Inferior parietal cortex (tissue), 1 donor: ENCODE data around the gene LRP3.

Experiments used
- DNase-seq: peaks from one replicate; pipeline ENCODE4 v3.0.0-alpha.2; 2016; ENCODE audit errors: extremely low spot score

Gene LRP3

GRCh38 chr19:33236696-33237390 lies 42.7 kb downstream of the LRP3 start:
- DNase-seq: no peak

- no peak for DNase-seq
These were observed 44.5 kb downstream of the LRP3 start for GRCh38 chr19:33238481-33239149.

DNA sequence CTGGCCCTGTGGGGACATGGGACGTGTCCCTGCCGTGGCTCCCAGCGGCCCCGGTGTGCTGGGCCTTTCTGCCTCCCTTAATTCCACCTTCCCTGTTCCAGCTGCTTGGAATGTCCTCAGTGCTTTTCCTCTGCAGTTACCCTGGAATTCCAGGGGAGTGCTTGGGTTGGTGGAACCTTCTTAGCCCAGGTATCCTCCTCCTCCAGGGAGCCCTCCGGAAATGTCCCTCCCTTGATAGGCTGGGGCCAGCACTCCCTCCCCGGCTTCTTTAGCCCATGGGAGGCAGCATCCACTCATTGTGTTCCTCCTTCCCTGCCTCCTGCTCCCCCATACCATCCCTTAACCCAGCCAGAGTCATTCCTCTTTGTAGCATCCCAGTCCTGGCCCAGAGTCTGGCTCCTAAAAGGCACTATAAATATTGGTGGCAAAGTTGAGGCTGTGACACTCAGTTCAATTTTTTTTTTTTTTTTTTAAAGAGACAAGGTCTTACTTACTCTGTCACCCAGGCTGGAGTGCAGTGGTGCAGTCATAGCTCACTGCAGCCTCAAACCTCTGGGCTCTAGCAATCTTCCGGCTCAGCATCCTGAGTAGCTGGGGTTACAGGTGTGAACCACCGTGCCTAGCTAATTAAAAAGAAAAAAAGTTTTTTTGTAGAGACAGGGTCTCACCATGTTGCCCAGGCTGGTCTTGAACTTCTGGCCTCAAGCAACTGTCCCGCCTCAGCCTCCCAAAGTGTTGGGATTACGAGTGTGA lies 45.3 kb downstream of the LRP3 start:
- DNase-seq: no peak

- no peak for DNase-seq
These were observed 46.1 kb downstream of the LRP3 start for GRCh38 chr19:33240181-33240771.

DNA sequence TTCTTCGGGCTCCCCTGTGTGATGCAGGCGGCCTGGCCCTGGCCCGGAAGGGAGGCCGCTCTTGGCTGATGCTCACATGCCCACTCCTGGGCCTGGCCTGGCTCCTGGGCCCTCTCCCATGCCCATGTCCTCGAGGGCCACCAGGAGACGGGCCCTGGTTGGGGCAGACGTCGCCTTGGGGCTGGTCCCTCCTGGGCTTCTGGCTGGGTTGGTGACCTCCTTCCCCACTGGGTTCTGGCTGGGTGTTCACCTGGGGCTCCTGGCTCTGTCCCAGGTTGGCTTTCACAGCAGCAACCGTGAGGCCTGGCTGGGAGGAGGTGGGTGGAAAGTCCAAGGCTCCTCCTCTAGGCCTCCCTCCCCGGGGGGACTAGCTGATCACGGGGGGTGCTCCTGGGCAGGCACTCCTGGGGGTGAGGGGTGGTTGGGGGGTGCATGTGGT lies 47.0 kb downstream of the LRP3 start:
- no peak for DNase-seq

DNA sequence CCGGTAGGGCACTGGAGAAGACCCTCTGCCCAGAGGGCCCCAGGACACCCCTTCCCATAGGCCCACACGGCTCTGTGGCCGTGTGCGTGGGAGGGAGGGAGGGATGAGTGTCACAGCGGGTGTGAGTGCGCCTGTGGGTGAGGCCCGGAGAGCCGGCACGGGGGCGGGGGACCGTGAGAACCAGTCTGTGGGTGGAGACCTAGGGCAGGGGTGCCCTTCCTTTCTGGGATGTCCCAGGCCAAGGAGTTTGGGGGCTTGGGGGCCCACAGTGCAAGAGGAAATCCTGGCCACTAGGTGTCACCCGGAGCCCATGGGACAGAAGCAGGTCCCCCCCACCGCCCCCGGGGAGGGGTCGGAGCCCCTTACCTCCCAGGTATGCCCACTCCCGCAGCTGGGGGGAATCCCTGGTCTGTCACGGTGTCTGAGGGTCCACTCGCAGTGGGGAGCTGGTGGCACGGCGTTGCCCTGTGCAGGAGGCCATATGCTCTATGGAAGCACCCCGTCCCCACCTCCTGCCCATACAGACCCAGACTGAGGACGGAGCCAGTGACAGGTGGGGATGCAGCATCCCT lies 47.5 kb downstream of the LRP3 start:
- no peak for DNase-seq

DNA sequence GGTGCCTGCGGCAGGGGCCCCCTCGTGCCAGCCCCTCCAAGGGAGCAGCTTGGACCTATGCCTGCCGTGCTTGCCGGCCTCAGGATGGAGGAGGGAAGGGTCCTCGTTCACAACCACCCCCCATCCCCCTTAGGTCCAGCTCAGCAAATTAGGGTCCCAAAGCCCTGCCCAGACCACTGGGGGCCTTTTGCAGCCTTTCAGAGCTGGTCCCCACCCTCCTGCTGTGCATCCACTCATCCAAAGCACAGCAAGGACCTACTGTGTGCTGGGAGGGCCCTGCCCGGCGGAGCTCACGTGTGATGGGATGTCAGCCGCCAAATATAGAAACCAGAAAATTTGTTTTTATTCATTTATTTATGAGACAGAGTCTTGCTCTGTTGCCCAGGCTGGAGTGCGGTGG lies 48.0 kb downstream of the LRP3 start:
- DNase-seq: no peak

- DNase-seq: no peak
These were observed 48.8 kb downstream of the LRP3 start for GRCh38 chr19:33242911-33243310.

DNA sequence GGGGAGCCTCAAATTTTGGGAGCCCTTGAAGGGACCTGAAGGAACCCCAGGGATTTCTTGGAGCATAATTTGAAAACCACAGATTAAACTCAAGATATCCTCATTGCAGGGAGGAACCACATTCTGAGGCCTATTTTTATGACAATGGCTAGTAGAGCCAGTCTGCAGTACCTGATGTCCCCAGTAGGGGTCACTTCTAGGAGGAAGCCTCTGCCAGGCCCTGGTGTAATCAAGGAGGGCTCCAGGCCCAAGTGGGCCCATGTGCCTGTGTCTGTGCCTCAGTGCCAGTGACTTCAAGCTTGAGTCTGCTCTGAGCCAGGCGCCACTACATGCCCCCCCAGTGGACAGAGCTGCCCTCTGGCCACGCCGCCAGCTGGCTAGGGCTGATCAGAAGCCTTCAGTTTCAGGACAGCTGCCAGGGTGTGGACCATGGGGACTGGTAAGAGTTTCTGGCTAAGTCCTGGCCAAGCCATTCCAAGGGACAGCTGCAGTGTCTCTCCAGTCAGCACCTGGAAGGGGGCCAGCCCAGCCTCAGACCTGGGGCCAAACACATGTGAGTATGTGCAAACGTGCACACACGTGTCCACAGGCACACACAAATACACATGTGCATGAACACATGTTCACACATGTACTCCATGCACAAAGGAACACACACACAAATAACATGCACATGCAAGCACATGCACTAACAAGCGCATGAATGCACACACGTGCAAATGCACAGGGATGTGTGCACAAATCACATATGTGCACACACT lies 52.0 kb downstream of the LRP3 start:
- DNase-seq: no peak

- DNase-seq: no peak
These were observed 52.7 kb downstream of the LRP3 start for GRCh38 chr19:33246709-33247440.

DNA sequence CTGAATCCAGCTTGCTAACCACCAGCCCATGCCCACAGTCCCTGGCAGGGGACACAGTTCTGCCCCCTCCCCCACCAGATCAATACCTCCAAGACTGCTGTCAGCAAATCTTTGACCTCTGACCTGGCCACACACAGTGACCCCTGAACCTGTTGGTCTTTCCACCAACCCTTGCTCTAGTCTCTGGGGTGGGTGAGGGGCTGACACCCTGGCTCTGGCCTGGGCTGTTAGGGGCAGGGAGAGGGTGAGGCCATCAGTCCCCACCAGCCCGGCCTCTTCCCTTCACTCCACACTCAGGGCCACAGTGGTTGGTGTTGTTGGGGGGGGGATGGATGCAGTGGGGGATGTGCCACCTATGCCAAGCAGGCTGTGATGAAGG lies 53.3 kb downstream of the LRP3 start:
- no peak for DNase-seq

GRCh38 chr19:33248104-33248503 lies 54.0 kb downstream of the LRP3 start:
- no peak for DNase-seq

DNA sequence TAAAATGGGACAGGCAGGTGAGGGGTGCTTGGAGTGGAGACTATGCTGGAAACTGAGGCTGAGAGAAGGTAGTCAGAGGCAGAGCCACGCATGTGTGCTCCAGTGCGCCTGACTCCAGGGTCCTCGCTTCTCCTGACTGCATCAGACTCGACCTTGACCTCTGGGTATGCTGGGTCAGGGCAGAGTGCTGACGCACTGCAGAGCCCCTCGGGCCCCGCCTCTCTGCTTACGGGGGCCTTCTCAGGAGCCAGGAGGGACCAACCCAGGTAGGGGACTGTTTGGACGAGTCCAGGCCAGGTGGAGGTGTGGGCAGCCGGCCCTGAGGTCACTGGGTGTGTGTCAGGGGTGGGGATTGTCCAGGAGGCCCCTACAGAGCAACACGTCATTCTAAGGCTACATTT lies 54.4 kb downstream of the LRP3 start:
- DNase-seq: no peak

GRCh38 chr19:33248954-33249613 lies 55.0 kb downstream of the LRP3 start:
- DNase-seq: no peak

DNA sequence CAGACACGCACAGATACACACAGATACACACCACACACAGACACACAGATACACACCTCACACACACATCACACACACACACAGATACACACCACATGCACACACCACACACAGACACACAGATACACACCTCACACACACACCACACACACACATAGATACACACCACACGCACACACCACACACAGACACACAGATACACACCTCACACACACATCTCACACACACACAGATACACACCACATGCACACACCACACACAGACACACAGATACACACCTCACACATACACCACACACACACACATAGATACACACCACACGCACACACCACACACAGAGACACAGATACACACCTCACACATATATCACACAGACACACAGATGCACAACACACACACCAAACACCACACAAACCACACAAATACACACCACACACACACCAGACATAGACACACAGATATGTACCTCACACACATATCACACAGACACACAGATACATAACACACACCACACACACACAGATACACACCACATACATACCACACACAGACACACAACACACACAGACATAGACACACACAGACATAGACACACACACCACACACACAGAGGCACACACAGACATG lies 55.7 kb downstream of the LRP3 start:
- no peak for DNase-seq

- no peak for DNase-seq
These were observed 56.4 kb downstream of the LRP3 start for GRCh38 chr19:33250500-33250899.

DNA sequence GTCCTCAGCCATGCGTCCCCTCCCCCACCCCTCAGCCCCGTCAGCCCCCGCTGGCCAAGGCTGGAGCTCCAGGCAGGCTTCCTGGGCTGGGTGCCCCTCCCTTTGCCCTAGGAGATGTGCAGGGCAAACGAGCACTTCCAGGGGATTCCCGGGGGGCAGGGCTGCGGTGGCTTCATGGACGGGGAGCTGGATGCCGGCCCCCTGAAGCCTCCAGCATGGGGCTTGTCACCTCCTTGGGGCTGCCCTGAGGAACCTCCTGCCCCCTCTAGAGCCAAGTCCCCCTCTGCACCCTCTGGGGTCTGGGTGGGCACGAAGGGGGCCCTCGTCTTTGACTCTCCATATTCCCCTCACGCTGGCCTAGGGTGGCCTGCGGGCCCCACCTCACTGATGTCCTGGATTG lies 56.9 kb downstream of the LRP3 start:
- DNase-seq: no peak

- DNase-seq: no peak
These were observed 57.5 kb downstream of the LRP3 start for GRCh38 chr19:33251526-33252090.

DNA sequence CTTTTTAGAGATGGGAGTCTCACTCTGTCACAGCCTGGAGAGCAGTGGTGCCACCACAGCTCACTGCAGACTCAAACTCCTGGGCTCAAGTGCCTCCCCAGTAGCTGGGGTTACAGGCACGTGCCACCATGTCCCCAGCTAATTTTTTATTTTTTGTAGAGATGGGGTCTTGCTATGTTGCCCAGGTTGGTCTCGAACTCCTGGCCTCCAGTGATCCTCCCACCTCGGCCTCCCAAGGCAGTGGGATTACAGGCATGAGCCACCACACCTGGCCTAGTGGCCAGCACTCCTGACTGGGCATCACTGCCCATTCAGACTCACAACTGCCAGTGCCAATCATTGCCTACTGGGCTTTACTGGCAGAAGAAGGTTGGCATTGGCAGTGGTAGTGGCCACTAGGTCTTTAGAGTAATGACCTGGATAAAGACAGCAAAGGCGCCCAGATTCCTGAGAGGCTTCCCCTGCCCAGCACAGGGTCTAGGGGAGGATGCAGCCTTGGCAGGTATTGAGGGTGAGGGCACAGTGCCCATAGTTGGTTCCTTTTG lies 58.4 kb downstream of the LRP3 start:
- DNase-seq: no peak
